ENCODE measurements around the gene TSPYL1. TPM values are rescaled to one million over a fixed set of nuclear protein-coding genes. Genes with fewer than 3 reads are reported as not detected.

Gene TSPYL1
- total and polyA plus RNA-seq, 9 of the 15 experiments (the other 6 are each of a cell fraction or from before 2014, with no cell fraction given): 23.1 to 56.8 (median 37.9) TPM

DNA sequence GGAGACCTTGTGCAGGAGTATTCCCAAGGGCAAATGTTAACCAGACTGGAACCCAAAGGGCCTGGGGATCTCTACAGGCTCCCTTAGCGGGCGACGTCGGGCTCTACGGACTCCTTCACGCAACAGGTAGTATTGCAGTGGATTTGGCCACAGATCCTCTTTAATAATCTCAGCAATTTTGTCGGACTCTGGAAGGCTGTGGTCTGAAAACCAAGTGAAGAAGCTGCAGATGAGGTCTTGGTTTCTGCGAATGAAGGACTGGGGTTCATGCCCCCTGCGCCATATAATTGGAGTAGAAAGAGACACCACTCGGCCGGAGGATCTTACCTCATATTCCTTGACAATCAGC lies 1.3 kb downstream of the TSPYL1 start:
- no peaks in the 10 kb centered on the region for H3K27me3 ChIP-seq (ENCODE audit: control insufficient read depth in 2 of 2, insufficient read depth in 2 of 2, low read length in 2 of 2)
- peak overlapping the region; percentile 95 to 98; a peak in 3 of 4 replicates for H3K9ac ChIP-seq (ENCODE audit: insufficient read depth in 1 of 2, low read depth in 2 of 2, low read length in 2 of 2)
- H3K36me3 ChIP-seq (ENCODE audit: control insufficient read depth, insufficient read depth, low read length): peaks cover 30% of the 10 kb centered on the region; the same call in 2 of the 3 replicates
- H2AFZ ChIP-seq (ENCODE audit: low read depth, low read length): no peak overlapping the region
- in situ Hi-C loops (cut with MboI): no loop called here
- H3K79me2 ChIP-seq (ENCODE audit: control insufficient read depth, insufficient read depth, low read length): peaks cover 69% of the 10 kb centered on the region
- no TSS peak for BruUV-seq (replicated peaks)
- peaks cover 9 to 20% of the 10 kb centered on the region in 2 experiments; a peak in 3 of 5 replicates for H3K4me1 ChIP-seq (replicated peaks in 1 of 2; ENCODE audit: control insufficient read depth in 2 of 2, insufficient read depth in 2 of 2, low read length in 2 of 2)
- H3K27ac ChIP-seq (ENCODE audit: extremely low read depth, low read depth, low read length): peak overlapping the region; percentile 95
- no peak for TF ChIP-seq RBM17 (IDR thresholded peaks at IDR 0.05; ENCODE audit: borderline replicate concordance, low read depth, low read length)
- TF ChIP-seq HDGF (IDR thresholded peaks at IDR 0.05): no peak
- no peak for TF ChIP-seq SMARCC2 (IDR thresholded peaks at IDR 0.05; ENCODE audit: low read depth)
- no peak for TF ChIP-seq HNRNPUL1 (IDR thresholded peaks at IDR 0.05; ENCODE audit: low read length)
- TF ChIP-seq ETV5 (CRISPR knock-in tag; IDR thresholded peaks at IDR 0.05; ENCODE audit: low read depth): no peak
- TF ChIP-seq, protein P1, sequence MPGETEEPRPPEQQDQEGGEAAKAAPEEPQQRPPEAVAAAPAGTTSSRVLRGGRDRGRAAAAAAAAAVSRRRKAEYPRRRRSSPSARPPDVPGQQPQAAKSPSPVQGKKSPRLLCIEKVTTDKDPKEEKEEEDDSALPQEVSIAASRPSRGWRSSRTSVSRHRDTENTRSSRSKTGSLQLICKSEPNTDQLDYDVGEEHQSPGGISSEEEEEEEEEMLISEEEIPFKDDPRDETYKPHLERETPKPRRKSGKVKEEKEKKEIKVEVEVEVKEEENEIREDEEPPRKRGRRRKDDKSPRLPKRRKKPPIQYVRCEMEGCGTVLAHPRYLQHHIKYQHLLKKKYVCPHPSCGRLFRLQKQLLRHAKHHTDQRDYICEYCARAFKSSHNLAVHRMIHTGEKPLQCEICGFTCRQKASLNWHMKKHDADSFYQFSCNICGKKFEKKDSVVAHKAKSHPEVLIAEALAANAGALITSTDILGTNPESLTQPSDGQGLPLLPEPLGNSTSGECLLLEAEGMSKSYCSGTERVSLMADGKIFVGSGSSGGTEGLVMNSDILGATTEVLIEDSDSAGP (CRISPR knock-in tag; IDR thresholded peaks at IDR 0.05): no peak
- TF ChIP-seq RBM15 (IDR thresholded peaks at IDR 0.05; ENCODE audit: insufficient read depth, low read length): no peak
- no peak for TF ChIP-seq FOXA3 (CRISPR knock-in tag; conservative IDR thresholded peaks at IDR 0.05 in 1 of 2, IDR thresholded peaks at IDR 0.05 in 1 of 2)
- TF ChIP-seq RAD51 (IDR thresholded peaks at IDR 0.05; ENCODE audit: borderline replicate concordance, low read depth): no peak
- no peak for TF ChIP-seq GTF2E2 (tag; IDR thresholded peaks at IDR 0.05)
- no peak for TF ChIP-seq DDX20 (tag; IDR thresholded peaks at IDR 0.05; ENCODE audit: low read depth)
- TF ChIP-seq, protein P2, sequence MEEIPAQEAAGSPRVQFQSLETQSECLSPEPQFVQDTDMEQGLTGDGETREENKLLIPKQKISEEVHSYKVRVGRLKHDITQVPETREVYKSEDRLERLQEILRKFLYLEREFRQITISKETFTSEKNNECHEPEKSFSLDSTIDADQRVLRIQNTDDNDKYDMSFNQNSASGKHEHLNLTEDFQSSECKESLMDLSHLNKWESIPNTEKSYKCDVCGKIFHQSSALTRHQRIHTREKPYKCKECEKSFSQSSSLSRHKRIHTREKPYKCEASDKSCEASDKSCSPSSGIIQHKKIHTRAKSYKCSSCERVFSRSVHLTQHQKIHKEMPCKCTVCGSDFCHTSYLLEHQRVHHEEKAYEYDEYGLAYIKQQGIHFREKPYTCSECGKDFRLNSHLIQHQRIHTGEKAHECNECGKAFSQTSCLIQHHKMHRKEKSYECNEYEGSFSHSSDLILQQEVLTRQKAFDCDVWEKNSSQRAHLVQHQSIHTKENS (CRISPR knock-in tag; IDR thresholded peaks at IDR 0.05): no peak
- TF ChIP-seq ZNF668 (CRISPR knock-in tag; IDR thresholded peaks at IDR 0.05): no peak
- peak; percentile 4; the same call in 2 of the 3 replicates for ATAC-seq
- POLR2A ChIA-PET: interaction anchor here (0.7 to 2.0 kb wide), 3 partner anchors 10 to 169 kb away, joined by 3 to 10 read pairs (median 4); no protein-coding TSS in a partner anchor
- no peaks in the 10 kb centered on the region for H3K9me1 ChIP-seq (ENCODE audit: control insufficient read depth, insufficient read depth, low read length)
- DNase-seq (ENCODE audit: extremely low read depth in 1 of 4, low spot score in 3 of 4): peak in 1 of 4 experiments; percentile 22
- peak overlapping the region; percentile 92 for H3K4me2 ChIP-seq (ENCODE audit: insufficient read depth, low read length)
- no peak for FAIRE-seq
- H3K9me3 ChIP-seq (replicated peaks; ENCODE audit: control insufficient read depth, insufficient read depth, low read depth, low read length): no peaks in the 10 kb centered on the region
- CTCF ChIA-PET (ENCODE audit: low intra/inter-chr PET ratio): interaction anchor here (0.7 kb wide), 1 partner anchor 399 kb away, joined by 3 read pairs; no protein-coding TSS in a partner anchor
- peaks cover 18% of the 10 kb centered on the region; the same call in 1 of the 2 replicates for H4K20me1 ChIP-seq (replicated peaks; ENCODE audit: control insufficient read depth, insufficient read depth, low read length)
- 0% methylated on average over 11 of the region's 11 CpGs for WGBS (ENCODE audit: insufficient coverage, low coverage, missing lambda C conversion rate)
- intact Hi-C loops (cut with micrococcal nuclease): loop anchor here (2.0 to 5.0 kb wide), 2 partner anchors 161 to 292 kb away; partner anchors contain the start of gene RWDD1
- H3K4me3 ChIP-seq: peak overlapping the region; percentile 93

Measured in K562 (cell line).